Neural cell (in vitro differentiated cells): Measurements from ENCODE around the gene WDR59. TPM values are rescaled to one million over a fixed set of nuclear protein-coding genes. Genes with fewer than 3 reads are reported as not detected.

ENCODE experiments used
- H2AFZ ChIP-seq: fragments of 200-600, 300-800 bp; sonication (generic), shearing (Covaris generic); 2 replicates; pipeline ENCODE4 v1.6.0; 2014; ENCODE audit warnings: low read depth, mild to moderate bottlenecking, antibody characterized with exemption, low read length, moderate library complexity
- H3F3A ChIP-seq: fragments of 200-600 bp; shearing (Covaris generic); 2 replicates; pipeline ENCODE4 v1.6.1; 2016; ENCODE audit warnings: mild to moderate bottlenecking, moderate library complexity, mixed read lengths, antibody characterized with exemption, low read length; ENCODE audit not compliant: insufficient read depth, poor library complexity, severe bottlenecking
- H3K27ac ChIP-seq: fragments of 200-600, 300-800 bp; sonication (generic), shearing (Covaris generic); 2 replicates; pipeline ENCODE4 v1.5.1; 2014; ENCODE audit warnings: mild to moderate bottlenecking, low read length, moderate library complexity
- H3K27me3 ChIP-seq: fragments of 300-800, 200-600 bp; sonication (generic), shearing (Covaris generic); 2 replicates; pipeline ENCODE4 v1.6.0; 2014; ENCODE audit warnings: mild to moderate bottlenecking, low read depth, low read length, moderate library complexity; ENCODE audit not compliant: insufficient read depth
- H3K36me3 ChIP-seq: fragments of 300-800, 200-600 bp; sonication (generic), shearing (Covaris generic); 2 replicates; pipeline ENCODE4 v1.5.1; 2014; ENCODE audit warnings: mild to moderate bottlenecking, antibody characterized with exemption, low read length, moderate library complexity; ENCODE audit not compliant: insufficient read depth
- H3K4me2 ChIP-seq: fragments of 300-800, 200-600 bp; sonication (generic), shearing (Covaris generic); 2 replicates; pipeline ENCODE4 v1.6.0; 2014; ENCODE audit warnings: mild to moderate bottlenecking, low read length
- H3K4me3 ChIP-seq: fragments of 300-800, 200-600 bp; sonication (generic), shearing (Covaris generic); 2 replicates; pipeline ENCODE4 v1.5.1; 2014; ENCODE audit warnings: mild to moderate bottlenecking, low read length, moderate library complexity
- H3K79me2 ChIP-seq: fragments of 200-600 bp; shearing (Covaris generic); replicated peaks from 2 replicates; pipeline ENCODE4 v1.6.0; 2014; ENCODE audit warnings: mild to moderate bottlenecking, low read length, moderate library complexity; ENCODE audit not compliant: insufficient read depth
- H3K9ac ChIP-seq: fragments of 300-800, 200-600 bp; sonication (generic), shearing (Covaris generic); 2 replicates; pipeline ENCODE4 v1.6.1; 2016; ENCODE audit warnings: mild to moderate bottlenecking, low read length, mixed read lengths
- H3K9me2 ChIP-seq: fragments of 200-600 bp; shearing (Covaris generic); 2 replicates; pipeline ENCODE4 v1.6.1; 2016; ENCODE audit warnings: mild to moderate bottlenecking, low read length, mixed read lengths; ENCODE audit not compliant: insufficient read depth
- H3K9me3 ChIP-seq: fragments of 200-600, 300-800 bp; sonication (generic), shearing (Covaris generic); 2 replicates; pipeline ENCODE4 v1.6.1; 2016; ENCODE audit warnings: mild to moderate bottlenecking, mixed run types, low read length, moderate library complexity, mixed read lengths
- H4K20me1 ChIP-seq: fragments of 200-600 bp; shearing (Covaris generic); 2 replicates; pipeline ENCODE4 v1.6.1; 2016; ENCODE audit warnings: mild to moderate bottlenecking, mixed run types; ENCODE audit not compliant: insufficient read depth
- EP300 ChIP-seq: fragments of 450-650 bp; conservative IDR thresholded peaks from 2 replicates; pipeline ENCODE4 v1.6.1; 2014; ENCODE audit warnings: antibody characterized with exemption, mild to moderate bottlenecking, moderate library complexity; ENCODE audit not compliant: poor library complexity, severe bottlenecking
- EZH2 ChIP-seq: fragments of 200-600, 300-800 bp; shearing (Covaris generic), sonication (generic); IDR thresholded peaks from 2 replicates; pipeline ENCODE4 v1.6.1; 2014; ENCODE audit warnings: antibody characterized with exemption, low read length, borderline replicate concordance, mild to moderate bottlenecking; ENCODE audit not compliant: insufficient read depth, poor library complexity, severe bottlenecking
- MXI1 ChIP-seq: fragments of 450-650 bp; conservative IDR thresholded peaks from 2 replicates; pipeline ENCODE4 v1.6.1; 2014; ENCODE audit warnings: antibody characterized with exemption, mild to moderate bottlenecking; ENCODE audit not compliant: poor library complexity, severe bottlenecking
- POLR2AphosphoS5 ChIP-seq: IDR thresholded peaks from 2 replicates; pipeline ENCODE4 v1.6.1; 2012
- RAD21 ChIP-seq: fragments of 450-650 bp; conservative IDR thresholded peaks from 2 replicates; pipeline ENCODE4 v1.6.1; 2014; ENCODE audit warnings: antibody characterized with exemption, mild to moderate bottlenecking, moderate library complexity
- SMC3 ChIP-seq: fragments of 450-650 bp; conservative IDR thresholded peaks from 2 replicates; pipeline ENCODE4 v1.6.1; 2014; ENCODE audit warnings: antibody characterized with exemption, mild to moderate bottlenecking, moderate library complexity; ENCODE audit not compliant: poor library complexity
- TAF1 ChIP-seq: IDR thresholded peaks from 2 replicates; pipeline ENCODE4 v1.6.1; 2012; ENCODE audit warnings: low read depth
- polyA plus RNA-seq: library from polyadenylated mRNA; depleted of rRNA; stranded (reverse); fragments of >200 nt; gene quantifications from 2 replicates; pipeline ENCODE4 v1.2.3, GENCODE V29; 2014
- TF ChIP-seq, protein P1 (sequence below): IDR thresholded peaks from 2 replicates; pipeline ENCODE4 v1.6.1; 2012; ENCODE audit warnings: borderline replicate concordance
- TF ChIP-seq, protein P2 (sequence below): fragments of 450-650 bp; IDR thresholded peaks from 2 replicates; pipeline ENCODE4 v1.5.1; 2014; ENCODE audit warnings: antibody characterized with exemption, mild to moderate bottlenecking, moderate library complexity; ENCODE audit not compliant: poor library complexity, severe bottlenecking

Gene WDR59
- polyA plus RNA-seq, 1 donor from 2014 or later, result 20.3 TPM

DNA sequence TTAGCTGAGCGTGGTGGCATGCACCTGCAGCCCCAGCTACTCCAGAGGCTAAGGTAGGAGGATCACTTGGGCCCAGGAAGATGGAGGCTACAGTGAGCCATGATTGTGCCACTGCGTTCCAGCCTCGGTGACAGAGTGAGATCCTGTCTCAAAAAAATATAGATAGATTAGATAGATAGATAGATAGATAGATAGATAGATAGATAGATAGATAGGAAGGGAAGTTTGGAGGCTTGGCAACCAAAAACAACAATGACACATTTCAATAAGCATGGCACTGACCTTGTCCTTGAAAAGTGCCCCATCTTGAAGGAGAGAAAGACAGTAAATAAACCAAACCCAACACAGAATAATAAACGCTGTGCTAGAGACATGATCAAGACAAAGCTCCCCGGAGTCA lies 152.7 kb downstream of the WDR59 start:
- no peaks in the 10 kb centered on the region for H3K9me3 ChIP-seq
- H3K4me2 ChIP-seq, result no peak overlapping the region
- H3K79me2 ChIP-seq, result no peaks in the 10 kb centered on the region
- no peak overlapping the region for H3K9ac ChIP-seq
- H4K20me1 ChIP-seq, result no peaks in the 10 kb centered on the region
- TF ChIP-seq TAF1 (no peak), EZH2 (no peak), SMC3 (no peak), RAD21 (no peak), MXI1 (no peak), EP300 (no peak), POLR2AphosphoS5 (no peak)
- TF ChIP-seq, protein P1, sequence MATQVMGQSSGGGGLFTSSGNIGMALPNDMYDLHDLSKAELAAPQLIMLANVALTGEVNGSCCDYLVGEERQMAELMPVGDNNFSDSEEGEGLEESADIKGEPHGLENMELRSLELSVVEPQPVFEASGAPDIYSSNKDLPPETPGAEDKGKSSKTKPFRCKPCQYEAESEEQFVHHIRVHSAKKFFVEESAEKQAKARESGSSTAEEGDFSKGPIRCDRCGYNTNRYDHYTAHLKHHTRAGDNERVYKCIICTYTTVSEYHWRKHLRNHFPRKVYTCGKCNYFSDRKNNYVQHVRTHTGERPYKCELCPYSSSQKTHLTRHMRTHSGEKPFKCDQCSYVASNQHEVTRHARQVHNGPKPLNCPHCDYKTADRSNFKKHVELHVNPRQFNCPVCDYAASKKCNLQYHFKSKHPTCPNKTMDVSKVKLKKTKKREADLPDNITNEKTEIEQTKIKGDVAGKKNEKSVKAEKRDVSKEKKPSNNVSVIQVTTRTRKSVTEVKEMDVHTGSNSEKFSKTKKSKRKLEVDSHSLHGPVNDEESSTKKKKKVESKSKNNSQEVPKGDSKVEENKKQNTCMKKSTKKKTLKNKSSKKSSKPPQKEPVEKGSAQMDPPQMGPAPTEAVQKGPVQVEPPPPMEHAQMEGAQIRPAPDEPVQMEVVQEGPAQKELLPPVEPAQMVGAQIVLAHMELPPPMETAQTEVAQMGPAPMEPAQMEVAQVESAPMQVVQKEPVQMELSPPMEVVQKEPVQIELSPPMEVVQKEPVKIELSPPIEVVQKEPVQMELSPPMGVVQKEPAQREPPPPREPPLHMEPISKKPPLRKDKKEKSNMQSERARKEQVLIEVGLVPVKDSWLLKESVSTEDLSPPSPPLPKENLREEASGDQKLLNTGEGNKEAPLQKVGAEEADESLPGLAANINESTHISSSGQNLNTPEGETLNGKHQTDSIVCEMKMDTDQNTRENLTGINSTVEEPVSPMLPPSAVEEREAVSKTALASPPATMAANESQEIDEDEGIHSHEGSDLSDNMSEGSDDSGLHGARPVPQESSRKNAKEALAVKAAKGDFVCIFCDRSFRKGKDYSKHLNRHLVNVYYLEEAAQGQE, result no peak
- TF ChIP-seq, protein P2, sequence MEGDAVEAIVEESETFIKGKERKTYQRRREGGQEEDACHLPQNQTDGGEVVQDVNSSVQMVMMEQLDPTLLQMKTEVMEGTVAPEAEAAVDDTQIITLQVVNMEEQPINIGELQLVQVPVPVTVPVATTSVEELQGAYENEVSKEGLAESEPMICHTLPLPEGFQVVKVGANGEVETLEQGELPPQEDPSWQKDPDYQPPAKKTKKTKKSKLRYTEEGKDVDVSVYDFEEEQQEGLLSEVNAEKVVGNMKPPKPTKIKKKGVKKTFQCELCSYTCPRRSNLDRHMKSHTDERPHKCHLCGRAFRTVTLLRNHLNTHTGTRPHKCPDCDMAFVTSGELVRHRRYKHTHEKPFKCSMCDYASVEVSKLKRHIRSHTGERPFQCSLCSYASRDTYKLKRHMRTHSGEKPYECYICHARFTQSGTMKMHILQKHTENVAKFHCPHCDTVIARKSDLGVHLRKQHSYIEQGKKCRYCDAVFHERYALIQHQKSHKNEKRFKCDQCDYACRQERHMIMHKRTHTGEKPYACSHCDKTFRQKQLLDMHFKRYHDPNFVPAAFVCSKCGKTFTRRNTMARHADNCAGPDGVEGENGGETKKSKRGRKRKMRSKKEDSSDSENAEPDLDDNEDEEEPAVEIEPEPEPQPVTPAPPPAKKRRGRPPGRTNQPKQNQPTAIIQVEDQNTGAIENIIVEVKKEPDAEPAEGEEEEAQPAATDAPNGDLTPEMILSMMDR, result no peak
- no peaks in the 10 kb centered on the region for H3K36me3 ChIP-seq
- no peaks in the 10 kb centered on the region for H3K27me3 ChIP-seq
- no peak overlapping the region for H3K4me3 ChIP-seq
- no peak overlapping the region for H3K27ac ChIP-seq
- no peaks in the 10 kb centered on the region for H3F3A ChIP-seq
- H2AFZ ChIP-seq, result no peak overlapping the region
- no peaks in the 10 kb centered on the region for H3K9me2 ChIP-seq

DNA sequence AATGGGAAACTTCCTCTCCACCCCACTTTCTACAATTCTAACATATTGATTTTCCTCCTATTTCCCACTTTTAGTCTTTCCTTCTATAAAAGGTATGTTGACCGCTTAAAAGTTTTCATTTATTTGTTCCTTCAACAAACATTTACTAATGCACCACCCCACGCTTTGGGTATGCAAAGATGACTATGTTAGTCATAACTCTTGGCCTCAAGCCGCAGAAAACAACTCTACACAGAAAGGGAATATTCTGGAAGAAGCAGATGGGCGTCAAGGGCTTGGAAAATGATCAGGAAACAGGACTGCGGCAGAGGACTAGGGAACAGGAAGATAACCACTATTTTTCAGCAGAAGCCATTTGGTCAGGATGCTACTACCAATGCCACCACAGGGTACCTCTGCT lies 153.5 kb downstream of the WDR59 start:
- H3K9me3 ChIP-seq, result no peaks in the 10 kb centered on the region
- no peak overlapping the region for H2AFZ ChIP-seq
- no peaks in the 10 kb centered on the region for H3K79me2 ChIP-seq
- no peaks in the 10 kb centered on the region for H4K20me1 ChIP-seq
- TF ChIP-seq MXI1 (no peak), SMC3 (no peak), POLR2AphosphoS5 (no peak), EZH2 (no peak), TAF1 (no peak), RAD21 (no peak), EP300 (no peak)
- TF ChIP-seq, protein P1, result no peak
- TF ChIP-seq, protein P2, result no peak
- H3K36me3 ChIP-seq, result no peaks in the 10 kb centered on the region
- H3F3A ChIP-seq, result no peaks in the 10 kb centered on the region
- no peaks in the 10 kb centered on the region for H3K27me3 ChIP-seq
- H3K27ac ChIP-seq, result no peak overlapping the region
- no peak overlapping the region for H3K4me3 ChIP-seq
- no peak overlapping the region for H3K4me2 ChIP-seq
- no peaks in the 10 kb centered on the region for H3K9me2 ChIP-seq
- no peak overlapping the region for H3K9ac ChIP-seq
